ENCODE data around the gene BCAT1. TPM values are rescaled to one million over a fixed set of nuclear protein-coding genes. Genes with fewer than 3 reads are reported as not detected.

The BCAT1 gene
- total RNA-seq, 2 experiments from 2014 or later = 27.9 to 40.0 TPM

DNA sequence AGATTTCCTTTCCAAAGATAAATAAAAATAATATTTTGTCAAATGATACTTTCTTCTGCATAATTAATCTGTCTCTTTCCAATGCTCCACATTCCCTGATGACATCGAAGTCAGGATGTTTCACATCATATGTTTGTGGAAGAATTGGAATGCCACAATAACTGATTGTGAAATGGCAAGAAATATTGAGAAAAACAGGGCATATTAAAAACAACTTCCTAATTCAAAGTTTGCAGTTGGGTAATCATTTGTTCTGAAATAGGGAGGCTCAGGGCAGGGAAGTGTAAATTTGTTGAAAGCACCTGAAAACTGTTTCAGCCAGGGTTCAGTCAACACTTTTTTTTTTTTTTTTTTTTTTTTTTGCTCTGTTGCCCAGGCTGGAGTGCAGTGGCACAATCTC lies 50.7 kb downstream of the BCAT1 start:
- peaks cover 11% of the 10 kb centered on the region for H3K36me3 Mint-ChIP-seq (ENCODE audit: low read depth)
- ChIA-PET CTCF (interaction anchor here (0.7 to 0.8 kb wide), 2 partner anchors 40 to 232 kb away, joined by 3 read pairs; no protein-coding TSS in a partner anchor), POLR2A (no interaction called here)
- H3K27ac Mint-ChIP-seq = no peak overlapping the region
- intact Hi-C loops (cut with DNase I, micrococcal nuclease) = no loop called here
- H3K4me1 Mint-ChIP-seq = peaks cover 40% of the 10 kb centered on the region
- H3K4me3 Mint-ChIP-seq = no peak overlapping the region
- DNase-seq = no peak
- peaks cover 34% of the 10 kb centered on the region for H3K27me3 Mint-ChIP-seq
- H3K9me3 Mint-ChIP-seq (ENCODE audit: low read depth) = peaks cover 4% of the 10 kb centered on the region
- ATAC-seq = no peak

DNA sequence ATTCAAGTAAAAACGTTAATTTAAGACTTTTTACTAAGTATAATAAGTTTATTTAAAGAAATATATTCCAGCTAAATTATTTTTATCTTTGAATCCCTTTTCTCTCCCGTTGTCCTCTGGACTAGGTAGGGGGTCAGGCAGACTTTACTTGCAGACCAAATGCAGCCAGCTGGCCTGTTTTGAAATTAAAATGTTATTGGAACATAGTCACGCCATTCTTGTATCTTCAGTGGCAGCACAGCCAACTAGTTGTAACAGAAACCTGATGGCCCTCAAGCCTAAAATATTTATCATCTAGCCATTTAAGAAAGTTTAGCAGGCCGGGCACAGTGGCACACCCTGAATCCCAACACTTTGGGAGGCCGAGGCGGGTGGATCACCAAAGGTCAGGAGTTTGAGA lies 52.7 kb downstream of the BCAT1 start:
- intact Hi-C loops (cut with DNase I, micrococcal nuclease) = no loop called here
- peaks cover 23% of the 10 kb centered on the region for H3K4me1 Mint-ChIP-seq
- no peak overlapping the region for H3K4me3 Mint-ChIP-seq
- peaks cover 26% of the 10 kb centered on the region for H3K27me3 Mint-ChIP-seq
- peaks cover 4% of the 10 kb centered on the region for H3K9me3 Mint-ChIP-seq (ENCODE audit: low read depth)
- no peak overlapping the region for H3K27ac Mint-ChIP-seq
- no peak for DNase-seq
- H3K36me3 Mint-ChIP-seq (ENCODE audit: low read depth) = peaks cover 13% of the 10 kb centered on the region
- POLR2A ChIA-PET = no interaction called here
- CTCF ChIA-PET = no interaction called here
- no peak for ATAC-seq

DNA sequence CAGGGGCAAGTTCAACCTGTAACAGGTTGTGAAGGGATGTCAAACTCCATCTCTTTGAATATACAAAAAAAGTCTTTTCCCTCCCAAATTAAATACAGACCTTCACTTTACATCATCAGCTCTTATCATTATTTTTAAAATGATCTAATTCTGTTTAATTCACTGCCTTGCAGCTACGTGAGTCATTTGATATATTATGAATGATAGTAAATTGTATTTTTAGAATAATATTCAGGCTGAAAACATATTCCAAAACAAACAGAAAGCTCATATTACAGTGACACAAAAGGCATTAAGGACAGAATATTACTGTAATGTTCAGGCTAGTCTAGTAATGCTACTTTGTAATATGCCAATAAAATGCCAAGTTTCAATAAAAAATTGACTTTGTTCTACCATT lies 53.3 kb downstream of the BCAT1 start:
- intact Hi-C loops (cut with DNase I, micrococcal nuclease) = no loop called here
- CTCF ChIA-PET = no interaction called here

DNA sequence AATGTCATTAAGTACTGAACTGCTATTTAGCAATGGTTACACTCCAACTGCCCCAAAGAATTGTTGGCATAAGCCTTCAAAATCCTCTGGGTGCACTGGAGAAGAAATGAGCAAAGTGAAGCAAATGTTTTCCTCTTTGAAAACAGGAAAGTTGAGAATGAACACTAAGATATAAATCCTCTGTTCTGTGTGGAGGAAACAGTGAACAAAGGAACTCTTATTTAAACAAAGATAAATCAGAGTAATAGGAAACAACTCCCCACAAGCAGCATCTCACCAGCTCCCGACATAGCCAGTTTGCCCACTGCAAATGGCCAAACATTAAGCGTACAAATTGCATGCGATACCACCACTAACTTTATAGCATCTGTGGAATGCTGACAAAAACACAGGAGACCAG lies 54.0 kb downstream of the BCAT1 start:
- Mint-ChIP-seq H3K4me3 (no peak overlapping the region), H3K36me3 (ENCODE audit: low read depth) (peaks cover 11% of the 10 kb centered on the region), H3K27me3 (peaks cover 27% of the 10 kb centered on the region), H3K4me1 (peaks cover 13% of the 10 kb centered on the region), H3K9me3 (ENCODE audit: low read depth) (peaks cover 4% of the 10 kb centered on the region), H3K27ac (no peak overlapping the region)
- intact Hi-C loops (cut with DNase I, micrococcal nuclease) = no loop called here
- ATAC-seq (no peak), DNase-seq (no peak)
- ChIA-PET CTCF (no interaction called here), POLR2A (no interaction called here)

More for the DNA sequence above, 53.3 kb downstream of the BCAT1 start:
- H3K27ac Mint-ChIP-seq = no peak overlapping the region
- ATAC-seq = no peak
- peaks cover 11% of the 10 kb centered on the region for H3K36me3 Mint-ChIP-seq (ENCODE audit: low read depth)
- DNase-seq = no peak
- peaks cover 4% of the 10 kb centered on the region for H3K9me3 Mint-ChIP-seq (ENCODE audit: low read depth)
- peaks cover 26% of the 10 kb centered on the region for H3K27me3 Mint-ChIP-seq
- H3K4me1 Mint-ChIP-seq = peaks cover 18% of the 10 kb centered on the region
- no peak overlapping the region for H3K4me3 Mint-ChIP-seq
- POLR2A ChIA-PET = no interaction called here

DNA sequence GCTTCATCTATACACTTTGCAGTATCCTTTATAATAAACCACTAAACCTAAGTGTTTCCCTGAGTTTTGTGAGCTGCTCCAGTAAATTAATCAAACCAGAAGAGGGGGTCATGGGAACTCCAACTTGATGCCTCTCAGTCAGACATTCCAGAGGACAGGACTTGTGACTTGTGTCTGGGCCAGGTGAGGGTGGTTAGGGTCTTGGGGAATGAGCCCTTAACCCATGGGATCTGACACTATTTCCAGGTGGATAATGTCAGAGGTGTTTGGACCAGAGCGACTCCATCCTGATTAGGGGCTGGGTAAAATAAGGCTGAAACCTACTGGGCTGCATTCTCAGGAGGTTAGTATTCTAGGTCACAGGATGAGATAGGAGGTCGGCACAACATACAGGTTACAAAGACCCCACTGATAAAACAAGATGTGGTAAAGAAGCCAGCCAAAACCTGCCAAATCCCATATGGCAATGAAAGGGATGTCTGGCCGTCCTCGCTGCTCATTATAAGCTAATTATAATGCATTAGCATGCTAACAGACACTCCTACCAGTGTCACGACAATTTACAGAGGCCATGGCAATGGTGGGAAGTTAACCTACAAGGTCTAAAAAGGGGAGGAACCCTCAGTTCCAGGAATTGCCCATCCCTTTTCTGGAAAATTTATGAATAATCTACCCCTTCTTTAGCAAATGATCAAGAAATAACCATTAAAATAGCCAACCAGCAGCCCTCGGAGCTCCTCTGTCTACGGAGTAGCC lies 58.7 kb downstream of the BCAT1 start:
- Mint-ChIP-seq H3K4me3 (no peak overlapping the region), H3K27ac (no peak overlapping the region), H3K27me3 (peaks cover 17% of the 10 kb centered on the region), H3K9me3 (ENCODE audit: low read depth) (no peaks in the 10 kb centered on the region), H3K36me3 (ENCODE audit: low read depth) (peaks cover 1% of the 10 kb centered on the region), H3K4me1 (no peaks in the 10 kb centered on the region)
- CTCF ChIA-PET = interaction anchor here (0.7 to 1.8 kb wide), 2 partner anchors 38 to 101 kb away, joined by 4 read pairs; no protein-coding TSS in a partner anchor
- intact Hi-C loops (cut with DNase I, micrococcal nuclease) = no loop called here
- DNase-seq (no peak), ATAC-seq (no peak)
- POLR2A ChIA-PET = no interaction called here

DNA sequence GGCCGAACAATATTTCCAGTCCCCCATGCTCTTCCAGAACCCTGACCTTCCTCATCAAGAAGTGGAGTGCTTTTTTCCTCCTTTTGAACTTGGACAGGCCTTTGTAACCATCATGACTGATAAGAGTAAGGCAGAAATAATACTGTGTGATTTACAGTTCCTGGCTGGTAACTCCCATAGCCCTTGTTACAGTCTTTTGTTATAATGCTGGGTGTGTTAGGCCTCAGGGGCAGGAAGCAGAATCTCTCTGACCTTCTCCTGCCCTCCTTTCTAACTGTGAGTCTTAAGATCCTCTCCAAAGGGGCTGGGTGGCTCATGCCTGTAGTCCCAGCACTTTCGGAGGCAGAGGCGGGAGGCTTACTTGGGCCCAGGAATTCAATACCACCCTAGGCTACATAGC lies 59.5 kb downstream of the BCAT1 start:
- Mint-ChIP-seq H3K36me3 (ENCODE audit: low read depth) (peaks cover 1% of the 10 kb centered on the region), H3K27ac (no peak overlapping the region), H3K9me3 (ENCODE audit: low read depth) (no peaks in the 10 kb centered on the region), H3K4me3 (no peak overlapping the region), H3K4me1 (no peaks in the 10 kb centered on the region), H3K27me3 (peaks cover 12% of the 10 kb centered on the region)
- DNase-seq (no peak), ATAC-seq (no peak)
- CTCF ChIA-PET = interaction anchor here (1.8 kb wide), 1 partner anchor 37 kb away, joined by 4 read pairs; no protein-coding TSS in a partner anchor
- POLR2A ChIA-PET = no interaction called here
- intact Hi-C loops (cut with DNase I, micrococcal nuclease) = no loop called here

DNA sequence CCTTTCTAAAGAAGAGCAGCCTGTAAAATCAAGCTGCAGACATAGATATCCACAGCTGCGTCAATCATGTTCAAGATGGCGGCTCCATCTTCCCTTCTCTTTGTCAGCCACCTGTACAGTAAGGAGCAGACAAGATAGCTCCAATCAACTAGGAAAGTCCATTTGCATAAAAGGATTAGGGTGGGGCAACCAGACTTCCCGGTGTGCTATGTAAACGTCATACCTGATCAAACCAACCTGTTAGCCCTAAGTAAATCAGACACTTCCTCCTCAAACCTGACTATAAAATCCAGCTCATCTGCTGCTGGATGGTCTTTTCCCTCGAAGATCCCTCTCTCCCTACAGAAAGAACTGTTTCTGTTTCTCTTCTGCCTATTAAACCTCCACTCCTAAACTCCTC lies 60.1 kb downstream of the BCAT1 start:
- POLR2A ChIA-PET = no interaction called here
- H3K27me3 Mint-ChIP-seq = peaks cover 8% of the 10 kb centered on the region
- H3K4me3 Mint-ChIP-seq = no peak overlapping the region
- intact Hi-C loops (cut with DNase I, micrococcal nuclease) = no loop called here
- CTCF ChIA-PET = no interaction called here
- no peaks in the 10 kb centered on the region for H3K9me3 Mint-ChIP-seq (ENCODE audit: low read depth)
- no peak for DNase-seq
- no peak for ATAC-seq
- no peaks in the 10 kb centered on the region for H3K4me1 Mint-ChIP-seq
- no peak overlapping the region for H3K27ac Mint-ChIP-seq
- H3K36me3 Mint-ChIP-seq (ENCODE audit: low read depth) = peaks cover 1% of the 10 kb centered on the region

DNA sequence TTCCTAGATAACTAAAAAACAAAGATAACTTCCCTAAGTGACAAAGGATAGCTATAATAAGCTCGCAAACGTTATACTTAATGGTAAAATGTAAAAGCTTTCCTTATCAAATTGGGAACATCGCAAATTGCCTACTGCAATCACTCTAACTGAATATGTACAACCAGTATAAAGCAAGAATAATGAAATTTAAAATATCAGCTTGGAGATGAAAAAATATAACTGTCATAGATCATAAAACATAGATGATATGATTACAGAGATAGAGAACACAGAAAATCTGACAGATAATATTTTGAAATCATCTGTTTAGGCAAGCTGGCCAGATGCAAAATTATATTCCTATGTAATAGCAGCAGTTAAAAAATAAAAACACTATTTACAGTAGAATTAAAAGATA lies 64.0 kb downstream of the BCAT1 start:
- no peak for ATAC-seq
- no peak for DNase-seq
- ChIA-PET POLR2A (no interaction called here), CTCF (no interaction called here)
- H3K4me1 Mint-ChIP-seq = no peaks in the 10 kb centered on the region
- no peak overlapping the region for H3K27ac Mint-ChIP-seq
- H3K9me3 Mint-ChIP-seq (ENCODE audit: low read depth) = no peaks in the 10 kb centered on the region
- H3K36me3 Mint-ChIP-seq (ENCODE audit: low read depth) = no peaks in the 10 kb centered on the region
- intact Hi-C loops (cut with DNase I, micrococcal nuclease) = no loop called here
- H3K4me3 Mint-ChIP-seq = no peak overlapping the region
- H3K27me3 Mint-ChIP-seq = peaks cover 4% of the 10 kb centered on the region

DNA sequence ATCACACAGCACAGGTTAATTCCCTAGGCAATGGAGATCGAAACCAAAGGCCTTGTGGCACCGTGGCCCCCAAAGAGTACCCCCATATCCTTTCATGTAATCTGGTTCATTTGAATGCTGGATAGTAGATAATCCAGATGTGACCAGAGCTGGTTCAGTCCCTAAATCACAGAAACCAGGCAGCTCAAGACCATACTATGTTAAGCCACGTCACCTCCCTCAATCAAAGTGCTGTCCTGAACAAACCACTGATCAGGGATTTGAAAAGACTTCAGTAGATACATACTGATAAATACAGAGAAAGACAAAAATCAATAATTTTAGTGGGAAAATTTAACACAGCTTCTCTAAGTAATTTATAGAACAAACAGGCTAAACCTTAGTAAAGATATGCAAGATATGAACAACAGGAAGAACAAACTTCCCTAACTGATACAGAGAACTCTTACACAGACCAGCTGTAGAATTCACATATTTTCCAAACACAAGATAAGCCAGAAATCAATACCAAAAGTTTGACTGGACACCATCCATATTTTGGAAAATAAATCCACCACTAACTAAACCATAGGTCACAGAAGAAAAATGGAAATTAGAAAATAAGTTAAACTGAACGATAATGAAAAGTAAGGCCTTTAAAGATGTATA lies 67.1 kb downstream of the BCAT1 start:
- no peaks in the 10 kb centered on the region for H3K4me1 Mint-ChIP-seq
- H3K9me3 Mint-ChIP-seq (ENCODE audit: low read depth) = no peaks in the 10 kb centered on the region
- POLR2A ChIA-PET = no interaction called here
- DNase-seq (no peak), ATAC-seq (no peak)
- H3K4me3 Mint-ChIP-seq = no peak overlapping the region
- intact Hi-C loops (cut with DNase I, micrococcal nuclease) = no loop called here
- CTCF ChIA-PET = no interaction called here
- peaks cover 3% of the 10 kb centered on the region for H3K36me3 Mint-ChIP-seq (ENCODE audit: low read depth)
- peaks cover 5% of the 10 kb centered on the region for H3K27me3 Mint-ChIP-seq
- H3K27ac Mint-ChIP-seq = no peak overlapping the region

DNA sequence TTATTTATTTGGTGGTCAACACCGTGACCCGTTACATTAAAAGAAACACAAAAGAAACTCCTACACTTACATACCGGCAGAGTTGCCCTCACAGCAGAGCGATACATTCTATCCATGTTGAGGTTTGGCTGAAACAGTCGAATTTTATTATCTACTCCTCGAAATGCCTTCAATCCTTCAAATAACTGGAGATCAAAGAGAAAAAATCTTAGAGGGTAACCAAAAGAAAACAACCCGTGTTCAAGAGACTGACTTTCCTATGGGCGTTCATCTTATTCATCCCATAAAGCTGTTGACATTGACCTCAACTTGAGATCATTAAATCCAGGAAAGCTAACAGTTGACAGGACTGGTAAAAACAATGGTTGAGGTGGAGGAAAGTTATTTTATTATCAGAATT lies 67.7 kb downstream of the BCAT1 start:
- ChIA-PET CTCF (no interaction called here), POLR2A (no interaction called here)
- Mint-ChIP-seq H3K4me1 (no peaks in the 10 kb centered on the region), H3K9me3 (ENCODE audit: low read depth) (no peaks in the 10 kb centered on the region), H3K4me3 (no peak overlapping the region), H3K27me3 (peaks cover 5% of the 10 kb centered on the region), H3K36me3 (ENCODE audit: low read depth) (peaks cover 3% of the 10 kb centered on the region), H3K27ac (no peak overlapping the region)
- ATAC-seq (no peak), DNase-seq (no peak)
- intact Hi-C loops (cut with DNase I, micrococcal nuclease) = no loop called here

DNA sequence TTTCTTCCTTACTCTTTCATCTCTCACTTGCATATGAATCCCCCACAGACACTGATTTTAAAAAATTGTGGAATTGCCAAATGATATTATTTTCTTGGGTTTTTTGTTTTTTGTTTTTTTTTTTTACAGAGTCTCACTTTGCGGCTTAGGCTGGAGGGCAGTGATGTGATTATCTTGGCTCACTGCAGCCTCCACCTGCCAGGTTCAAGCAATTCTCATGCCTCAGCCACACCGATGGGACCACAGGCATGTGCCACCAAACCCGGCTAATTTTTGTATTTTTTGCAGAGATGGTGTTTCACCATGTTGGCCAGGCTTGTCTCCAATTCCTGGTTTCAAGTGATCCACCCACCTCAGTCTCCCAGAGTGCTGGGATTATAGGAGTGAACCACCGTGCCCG lies 68.2 kb downstream of the BCAT1 start:
- POLR2A ChIA-PET = no interaction called here
- ATAC-seq (no peak), DNase-seq (no peak)
- no peak overlapping the region for H3K4me3 Mint-ChIP-seq
- no peaks in the 10 kb centered on the region for H3K4me1 Mint-ChIP-seq
- H3K9me3 Mint-ChIP-seq (ENCODE audit: low read depth) = no peaks in the 10 kb centered on the region
- H3K27me3 Mint-ChIP-seq = peaks cover 5% of the 10 kb centered on the region
- H3K27ac Mint-ChIP-seq = no peak overlapping the region
- intact Hi-C loops (cut with DNase I, micrococcal nuclease) = no loop called here
- CTCF ChIA-PET = no interaction called here
- H3K36me3 Mint-ChIP-seq (ENCODE audit: low read depth) = peaks cover 3% of the 10 kb centered on the region

DNA sequence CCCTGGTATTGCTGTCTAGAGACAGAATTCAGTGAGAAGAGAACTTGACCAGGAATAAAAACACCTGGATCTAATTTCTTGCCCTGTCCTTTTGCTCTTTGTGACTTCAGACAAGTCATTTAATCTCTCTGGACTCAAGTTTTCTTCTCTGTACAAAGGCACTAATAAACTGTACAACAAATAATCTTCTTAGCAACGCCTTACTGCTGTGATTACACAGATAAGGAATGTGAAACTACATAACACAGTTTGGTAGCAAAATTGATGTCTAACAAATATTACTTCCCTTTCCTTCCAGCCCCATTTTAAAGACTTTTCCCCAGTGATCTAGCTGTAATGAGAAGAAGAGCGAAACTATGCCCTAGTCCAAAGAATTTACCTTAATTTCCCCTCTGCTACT lies 69.3 kb downstream of the BCAT1 start:
- ChIA-PET POLR2A (no interaction called here), CTCF (no interaction called here)
- no peak for DNase-seq
- peaks cover 3% of the 10 kb centered on the region for H3K36me3 Mint-ChIP-seq (ENCODE audit: low read depth)
- no peak for ATAC-seq
- peaks cover 2% of the 10 kb centered on the region for H3K27me3 Mint-ChIP-seq
- H3K9me3 Mint-ChIP-seq (ENCODE audit: low read depth) = no peaks in the 10 kb centered on the region
- H3K4me1 Mint-ChIP-seq = no peaks in the 10 kb centered on the region
- H3K4me3 Mint-ChIP-seq = no peak overlapping the region
- intact Hi-C loops (cut with DNase I, micrococcal nuclease) = no loop called here
- no peak overlapping the region for H3K27ac Mint-ChIP-seq
